Measurements from ENCODE around the gene E2F3. TPM values are rescaled to one million over a fixed set of nuclear protein-coding genes. Genes with fewer than 3 reads are reported as not detected.

Gene E2F3
- total and polyA plus RNA-seq, 2 donors (not counting 3 experiments of a cell fraction or from before 2014, with no cell fraction given) = 8.6 to 22.0 TPM

DNA sequence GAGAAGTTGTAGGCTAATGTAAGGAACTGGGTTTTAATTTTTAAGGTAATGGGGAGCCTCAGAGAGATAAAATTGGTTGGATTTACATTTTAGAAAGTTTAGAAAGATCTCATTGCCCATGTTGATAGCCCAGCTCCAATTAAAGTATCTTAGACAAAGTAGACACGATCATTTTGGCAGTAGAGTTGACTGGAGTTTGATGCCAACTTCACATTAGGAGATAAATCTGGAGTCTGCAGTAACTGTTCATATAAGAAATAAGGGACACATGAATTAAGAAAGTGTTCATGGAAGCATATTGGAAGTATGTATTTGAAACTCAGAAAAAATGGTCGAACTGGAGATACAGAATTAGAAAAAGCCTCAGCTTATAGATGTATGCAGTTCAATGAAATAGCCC lies 12.6 kb upstream of the E2F3 start:
- H3K9me1 ChIP-seq (replicated peaks; ENCODE audit: control insufficient read depth, extremely low read depth, insufficient read depth, low read length) = no peaks in the 10 kb centered on the region
- no peak overlapping the region for H3K4me2 ChIP-seq (ENCODE audit: insufficient read depth, low read length)
- no peaks in the 10 kb centered on the region for H3K79me2 ChIP-seq (ENCODE audit: control insufficient read depth, insufficient read depth, low read length)
- no peak overlapping the region for H3K9ac ChIP-seq (replicated peaks; ENCODE audit: extremely low read depth, insufficient read depth, low read length)
- BruUV-seq (replicated peaks) = no TSS peak
- H3K4me3 ChIP-seq (replicated peaks in 1 of 3; ENCODE audit: insufficient read depth in 1 of 3, low read depth in 1 of 3, low read length in 3 of 3) = no peak overlapping the region
- no peak for FAIRE-seq
- ChIA-PET CTCF (interaction anchor here (1.5 kb wide), 1 partner anchor 12 kb away, joined by 5 read pairs; the partner anchor contains the start of gene E2F3), POLR2A (no interaction called here)
- DNase-seq (ENCODE audit: low read depth, low spot score) = no peak
- no peaks in the 10 kb centered on the region for H3K36me3 ChIP-seq (ENCODE audit: control insufficient read depth in 2 of 2, extremely low read depth in 1 of 2, insufficient read depth in 2 of 2, low read length in 2 of 2)
- no peaks in the 10 kb centered on the region for H3K4me1 ChIP-seq (ENCODE audit: control insufficient read depth, extremely low read depth, insufficient read depth, low read length)
- dilution Hi-C loops (cut with MboI; ENCODE audit: extremely low pct_ligation_motif_present, low sequenced_read_pairs) (no loop called here), intact Hi-C loops (cut with micrococcal nuclease) (no loop called here)
- TF ChIP-seq POLR2AphosphoS5 (IDR thresholded peaks at IDR 0.05; ENCODE audit: insufficient read depth, low read depth, low read length) (no peak), JUN (IDR thresholded peaks at IDR 0.05; ENCODE audit: borderline replicate concordance, insufficient read depth, insufficient read length, low read depth) (no peak), MYC (IDR thresholded peaks at IDR 0.05; ENCODE audit: low read depth, low read length) (no peak), GATA2 (IDR thresholded peaks at IDR 0.05; ENCODE audit: insufficient read depth, insufficient read length, low read depth, low read length) (no peak), FOS (IDR thresholded peaks at IDR 0.05; ENCODE audit: borderline replicate concordance, insufficient read depth, low read length) (no peak), EZH2 (IDR thresholded peaks at IDR 0.05; ENCODE audit: borderline replicate concordance, low read depth, low read length, severe bottlenecking) (no peak), POLR2A (IDR thresholded peaks at IDR 0.05; ENCODE audit: low read depth, low read length) (no peak)
- TF ChIP-seq, protein P1, sequence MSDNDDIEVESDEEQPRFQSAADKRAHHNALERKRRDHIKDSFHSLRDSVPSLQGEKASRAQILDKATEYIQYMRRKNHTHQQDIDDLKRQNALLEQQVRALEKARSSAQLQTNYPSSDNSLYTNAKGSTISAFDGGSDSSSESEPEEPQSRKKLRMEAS (IDR thresholded peaks at IDR 0.05; ENCODE audit: insufficient read depth, insufficient read length) = no peak
- TF ChIP-seq, protein P2, sequence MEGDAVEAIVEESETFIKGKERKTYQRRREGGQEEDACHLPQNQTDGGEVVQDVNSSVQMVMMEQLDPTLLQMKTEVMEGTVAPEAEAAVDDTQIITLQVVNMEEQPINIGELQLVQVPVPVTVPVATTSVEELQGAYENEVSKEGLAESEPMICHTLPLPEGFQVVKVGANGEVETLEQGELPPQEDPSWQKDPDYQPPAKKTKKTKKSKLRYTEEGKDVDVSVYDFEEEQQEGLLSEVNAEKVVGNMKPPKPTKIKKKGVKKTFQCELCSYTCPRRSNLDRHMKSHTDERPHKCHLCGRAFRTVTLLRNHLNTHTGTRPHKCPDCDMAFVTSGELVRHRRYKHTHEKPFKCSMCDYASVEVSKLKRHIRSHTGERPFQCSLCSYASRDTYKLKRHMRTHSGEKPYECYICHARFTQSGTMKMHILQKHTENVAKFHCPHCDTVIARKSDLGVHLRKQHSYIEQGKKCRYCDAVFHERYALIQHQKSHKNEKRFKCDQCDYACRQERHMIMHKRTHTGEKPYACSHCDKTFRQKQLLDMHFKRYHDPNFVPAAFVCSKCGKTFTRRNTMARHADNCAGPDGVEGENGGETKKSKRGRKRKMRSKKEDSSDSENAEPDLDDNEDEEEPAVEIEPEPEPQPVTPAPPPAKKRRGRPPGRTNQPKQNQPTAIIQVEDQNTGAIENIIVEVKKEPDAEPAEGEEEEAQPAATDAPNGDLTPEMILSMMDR (IDR thresholded peaks at IDR 0.05; ENCODE audit: extremely low read depth in 1 of 2, insufficient read depth in 1 of 2, low read depth in 1 of 2, low read length in 2 of 2) = no peak
- no peaks in the 10 kb centered on the region for H4K20me1 ChIP-seq (replicated peaks; ENCODE audit: control insufficient read depth, extremely low read depth, insufficient read depth, low read length)
- H3K27ac ChIP-seq (ENCODE audit: insufficient read depth, low read depth, low read length) = no peak overlapping the region
- H3K27me3 ChIP-seq (ENCODE audit: control insufficient read depth in 2 of 2, insufficient read depth in 2 of 2, low read length in 2 of 2) = no peaks in the 10 kb centered on the region
- H3K9me3 ChIP-seq (replicated peaks; ENCODE audit: control insufficient read depth, insufficient read depth, low read length) = no peaks in the 10 kb centered on the region
- no peak overlapping the region for H2AFZ ChIP-seq (ENCODE audit: low read depth, low read length)
